ENCODE data around the gene ITPKA.

Gene ITPKA

GRCh38 chr15:41523097-41523496, 29.4 kb downstream of the ITPKA start:
- POLR2A ChIA-PET, result no interaction called here
- CTCF ChIA-PET, result no interaction called here

GRCh38 chr15:41530363-41530956, 36.8 kb downstream of the ITPKA start:
- TF ChIP-seq CTCF (IDR thresholded peaks at IDR 0.05; ENCODE audit: control extremely low read depth, extremely low read depth, low read depth, missing control alignments), result no peak
- DNase-seq (ENCODE audit: extremely low spot score), result no peak
- POLR2A ChIA-PET, result no interaction called here
- CTCF ChIA-PET, result interaction anchor here (1.7 kb wide), 1 partner anchor 27 kb away, joined by 5 read pairs; no protein-coding TSS in a partner anchor

More at GRCh38 chr15:41523097-41523496, 29.4 kb downstream of the ITPKA start:
- DNase-seq (ENCODE audit: extremely low spot score), result no peak
- no peak for TF ChIP-seq CTCF (IDR thresholded peaks at IDR 0.05; ENCODE audit: control extremely low read depth, extremely low read depth, low read depth, missing control alignments)

DNA sequence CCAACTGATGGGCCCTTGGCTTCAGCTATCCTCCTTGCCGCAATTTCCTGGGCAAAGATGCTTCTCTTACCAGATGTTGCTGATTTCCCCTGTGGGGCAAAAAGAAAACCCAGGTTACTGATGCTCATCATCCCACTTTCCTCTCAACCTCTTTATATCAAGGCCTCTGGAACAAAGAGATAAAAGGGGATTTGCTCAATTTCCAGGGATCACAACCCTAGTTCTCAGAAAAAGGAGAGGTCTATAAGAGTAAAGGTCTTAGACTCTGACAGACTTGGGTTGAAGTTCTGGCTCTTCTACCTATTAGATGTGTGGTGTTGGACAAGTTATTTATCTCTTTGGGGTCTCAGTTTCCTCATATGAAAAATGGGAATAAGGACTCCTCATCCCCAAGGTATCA, 41.9 kb downstream of the ITPKA start:
- no peak for DNase-seq (ENCODE audit: extremely low spot score)
- ChIA-PET POLR2A (no interaction called here), CTCF (interaction anchor here (0.9 kb wide), 1 partner anchor 21 kb away, joined by 3 read pairs; no protein-coding TSS in a partner anchor)
- TF ChIP-seq CTCF (IDR thresholded peaks at IDR 0.05; ENCODE audit: control extremely low read depth, extremely low read depth, low read depth, missing control alignments), result no peak

DNA sequence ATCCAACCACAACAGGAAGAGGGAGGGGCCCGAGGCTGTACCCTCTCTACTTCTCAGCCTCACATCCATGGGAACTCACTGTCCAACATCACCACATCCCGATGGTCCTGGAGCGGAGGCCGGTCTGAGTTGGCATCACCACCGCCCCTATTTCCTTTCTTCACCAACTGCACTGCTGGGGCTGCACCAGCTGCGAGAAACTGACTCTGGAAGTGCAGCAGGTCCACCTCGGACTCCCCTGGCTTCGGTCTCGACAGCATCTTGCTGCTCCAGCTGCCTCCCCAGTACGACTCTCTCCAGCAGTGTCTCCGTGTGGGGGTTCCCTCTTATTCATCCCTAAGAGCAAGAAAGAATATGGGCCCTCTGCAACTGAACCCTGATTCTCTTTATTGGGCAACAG, 43.2 kb downstream of the ITPKA start:
- POLR2A ChIA-PET, result no interaction called here
- CTCF ChIA-PET, result no interaction called here

DNA sequence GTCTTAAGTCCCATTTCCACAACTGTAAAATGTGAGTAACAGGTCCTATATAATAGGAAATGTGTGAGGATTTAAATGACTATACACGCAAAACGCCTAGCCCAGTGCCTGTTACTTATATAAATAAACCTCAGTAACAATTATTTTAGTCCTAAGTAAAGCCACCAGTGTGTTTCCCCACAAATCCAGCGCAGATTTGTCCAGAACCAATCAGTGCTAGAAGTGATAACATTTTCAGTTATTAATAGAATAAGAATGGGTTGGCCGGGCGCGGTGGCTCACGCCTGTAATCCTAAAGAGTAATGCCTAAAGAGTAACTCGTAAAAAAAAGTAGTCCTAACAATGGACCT, 49.8 kb downstream of the ITPKA start:
- no peak for DNase-seq (ENCODE audit: extremely low spot score)
- TF ChIP-seq CTCF (IDR thresholded peaks at IDR 0.05; ENCODE audit: control extremely low read depth, extremely low read depth, low read depth, missing control alignments), result no peak
- POLR2A ChIA-PET, result interaction anchor here (0.6 to 0.7 kb wide), 3 partner anchors 61 to 238 kb away, joined by 3 read pairs; no protein-coding TSS in a partner anchor
- CTCF ChIA-PET, result interaction anchor here (2.6 to 6.2 kb wide), 2 partner anchors 14 to 78 kb away, joined by 9 to 35 read pairs; no protein-coding TSS in a partner anchor

More for the DNA sequence above, 43.2 kb downstream of the ITPKA start:
- DNase-seq (ENCODE audit: extremely low spot score), result no peak
- no peak for TF ChIP-seq CTCF (IDR thresholded peaks at IDR 0.05; ENCODE audit: control extremely low read depth, extremely low read depth, low read depth, missing control alignments)

DNA sequence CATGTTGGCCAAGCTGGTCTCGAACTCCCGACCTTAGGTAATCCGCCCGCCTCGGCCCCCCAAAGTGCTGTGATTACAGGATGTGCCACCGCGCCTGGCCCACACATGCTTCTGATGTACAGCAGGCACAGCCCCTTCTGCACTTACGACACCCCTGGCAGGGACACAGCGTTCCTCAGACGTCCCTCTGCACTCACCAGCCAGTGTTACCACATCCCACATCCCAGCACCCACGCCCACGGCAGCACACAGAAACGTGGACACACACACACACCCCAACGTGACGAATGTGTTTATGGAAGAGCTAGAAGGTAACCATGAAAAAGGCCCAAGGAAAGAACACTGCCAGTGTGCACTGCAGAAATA, 51.0 kb downstream of the ITPKA start:
- no peak for DNase-seq (ENCODE audit: extremely low spot score)
- no peak for TF ChIP-seq CTCF (IDR thresholded peaks at IDR 0.05; ENCODE audit: control extremely low read depth, extremely low read depth, low read depth, missing control alignments)
- ChIA-PET POLR2A (interaction anchor here (0.6 kb wide), 1 partner anchor 743 kb away, joined by 3 read pairs; no protein-coding TSS in a partner anchor), CTCF (interaction anchor here (2.6 to 6.2 kb wide), 2 partner anchors 13 to 79 kb away, joined by 9 to 35 read pairs; no protein-coding TSS in a partner anchor)
